Measurements from ENCODE around the gene UNC80. TPM values are rescaled to one million over a fixed set of nuclear protein-coding genes. Genes with fewer than 3 reads are reported as not detected.
A peak's percentile ranks its signal among the peaks of the same experiment; 100 is the strongest.

The UNC80 gene
- total RNA-seq, 4 donors from 2014 or later, result under 0.01 to 0.17 (median 0.09) TPM

DNA sequence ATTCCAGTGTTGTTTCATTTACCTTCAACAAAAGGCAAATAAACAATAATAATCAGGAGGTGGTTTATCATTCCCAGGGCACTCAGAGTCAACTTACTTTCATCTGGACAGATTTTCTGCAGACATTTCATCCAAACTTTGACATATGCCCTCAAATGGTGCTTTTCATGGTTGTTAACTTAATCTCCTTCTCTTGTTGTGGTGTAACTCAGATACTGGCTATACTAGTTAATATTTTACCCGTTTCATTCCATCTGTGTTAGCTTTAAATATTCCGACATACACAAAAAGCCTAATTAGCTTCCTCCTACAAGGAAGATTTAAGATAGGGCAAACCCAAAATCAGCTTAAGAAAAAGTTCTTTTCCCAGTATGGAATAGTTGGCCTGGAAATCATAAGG, 186.4 kb downstream of the UNC80 start:
- intact Hi-C loops (cut with DNase I), result no loop called here
- Histone ChIP-seq H3K4me3 (no peak overlapping the region), H3K27me3 (no peaks in the 10 kb centered on the region), H3K27ac (replicated peaks in 1 of 4) (no peak overlapping the region), H3K9me3 (no peaks in the 10 kb centered on the region), H3K36me3 (no peaks in the 10 kb centered on the region), H3K4me1 (peaks cover 0 to 16% (median 11%) of the 10 kb centered on the region in 4 donors)
- no peak for TF ChIP-seq EP300 (IDR thresholded peaks at IDR 0.05)
- TF ChIP-seq POLR2A (IDR thresholded peaks at IDR 0.05; ENCODE audit: low read depth), result no peak
- TF ChIP-seq POLR2AphosphoS5 (IDR thresholded peaks at IDR 0.05), result no peak
- TF ChIP-seq, protein P1, sequence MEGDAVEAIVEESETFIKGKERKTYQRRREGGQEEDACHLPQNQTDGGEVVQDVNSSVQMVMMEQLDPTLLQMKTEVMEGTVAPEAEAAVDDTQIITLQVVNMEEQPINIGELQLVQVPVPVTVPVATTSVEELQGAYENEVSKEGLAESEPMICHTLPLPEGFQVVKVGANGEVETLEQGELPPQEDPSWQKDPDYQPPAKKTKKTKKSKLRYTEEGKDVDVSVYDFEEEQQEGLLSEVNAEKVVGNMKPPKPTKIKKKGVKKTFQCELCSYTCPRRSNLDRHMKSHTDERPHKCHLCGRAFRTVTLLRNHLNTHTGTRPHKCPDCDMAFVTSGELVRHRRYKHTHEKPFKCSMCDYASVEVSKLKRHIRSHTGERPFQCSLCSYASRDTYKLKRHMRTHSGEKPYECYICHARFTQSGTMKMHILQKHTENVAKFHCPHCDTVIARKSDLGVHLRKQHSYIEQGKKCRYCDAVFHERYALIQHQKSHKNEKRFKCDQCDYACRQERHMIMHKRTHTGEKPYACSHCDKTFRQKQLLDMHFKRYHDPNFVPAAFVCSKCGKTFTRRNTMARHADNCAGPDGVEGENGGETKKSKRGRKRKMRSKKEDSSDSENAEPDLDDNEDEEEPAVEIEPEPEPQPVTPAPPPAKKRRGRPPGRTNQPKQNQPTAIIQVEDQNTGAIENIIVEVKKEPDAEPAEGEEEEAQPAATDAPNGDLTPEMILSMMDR (IDR thresholded peaks at IDR 0.05), result no peak
- WGBS, result 94% methylated on average over 2 of the region's 2 CpGs
- DNase-seq (ENCODE audit: extremely low spot score), result no peak

DNA sequence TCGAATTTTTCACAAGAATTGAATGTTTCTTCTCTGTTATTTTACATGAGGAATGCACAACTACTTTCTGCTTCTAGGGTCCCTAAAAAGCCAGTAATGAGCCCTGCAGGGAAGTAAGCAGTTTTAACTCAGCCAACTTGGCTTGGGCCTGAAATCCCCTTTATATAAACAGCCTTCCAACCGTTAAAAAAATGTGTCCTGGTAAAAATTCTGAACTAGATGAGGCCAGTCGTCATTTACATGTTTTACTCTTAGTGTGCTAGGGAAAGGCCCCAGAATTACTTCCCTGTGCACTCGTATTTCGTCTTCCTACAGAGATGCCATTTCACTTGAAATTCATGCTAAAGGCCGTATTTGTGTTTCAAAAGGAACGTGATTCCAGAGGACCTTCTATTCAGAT, 188.4 kb downstream of the UNC80 start:
- Histone ChIP-seq H3K27me3 (no peaks in the 10 kb centered on the region), H3K4me1 (peaks cover 0 to 16% (median 11%) of the 10 kb centered on the region in 4 donors), H3K4me3 (no peak overlapping the region), H3K9me3 (no peaks in the 10 kb centered on the region), H3K27ac (replicated peaks in 1 of 4) (no peak overlapping the region), H3K36me3 (no peaks in the 10 kb centered on the region)
- DNase-seq (ENCODE audit: extremely low spot score), result no peak
- WGBS, result 59% methylated on average over 7 of the region's 7 CpGs
- intact Hi-C loops (cut with DNase I), result no loop called here
- TF ChIP-seq POLR2A (IDR thresholded peaks at IDR 0.05; ENCODE audit: low read depth), result no peak
- no peak for TF ChIP-seq EP300 (IDR thresholded peaks at IDR 0.05)
- TF ChIP-seq, protein P1 (IDR thresholded peaks at IDR 0.05), result no peak
- TF ChIP-seq POLR2AphosphoS5 (IDR thresholded peaks at IDR 0.05), result no peak

DNA sequence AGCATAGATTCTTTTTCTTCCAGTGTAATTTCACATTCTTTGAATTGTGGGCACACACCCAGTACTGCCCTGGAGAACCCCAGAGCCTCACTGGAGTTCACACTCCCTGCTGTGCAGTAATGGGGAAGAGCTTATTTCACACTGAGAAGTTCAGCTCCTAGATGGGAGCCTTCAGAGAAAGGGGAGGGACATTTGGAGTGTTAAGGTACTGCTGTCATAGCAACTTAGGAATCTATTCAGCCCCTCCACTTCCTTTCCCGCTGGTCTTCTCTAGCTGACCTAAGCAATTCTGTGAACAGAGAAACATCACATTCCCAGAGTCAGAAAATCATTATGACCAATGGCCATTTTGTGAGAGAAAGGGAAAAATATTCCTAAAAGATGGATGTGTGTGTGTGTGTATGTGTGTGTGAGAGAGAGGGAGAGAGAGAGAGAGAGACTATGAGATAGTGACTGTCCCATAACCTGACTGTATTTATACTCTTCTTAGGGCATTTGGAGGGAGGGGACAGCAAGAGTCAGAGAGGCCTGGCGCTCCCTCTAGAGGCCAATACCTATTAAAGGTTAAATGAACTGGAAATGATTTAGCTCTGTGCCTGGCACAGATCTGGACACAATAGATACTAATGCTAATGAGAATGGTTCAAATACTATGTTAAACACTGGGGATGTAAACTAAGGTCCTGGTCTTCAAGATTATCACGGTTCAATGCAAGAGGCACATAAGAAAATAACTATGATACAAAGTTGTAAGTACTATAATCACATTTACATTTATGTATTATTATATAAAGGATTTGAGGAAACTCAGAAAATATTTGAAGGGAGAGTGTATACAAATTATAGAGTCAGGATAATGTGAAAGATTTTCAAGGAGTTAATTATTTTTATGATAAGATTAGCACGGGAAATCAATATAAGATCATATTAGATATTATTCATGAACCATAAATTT, 189.3 kb downstream of the UNC80 start:
- H3K4me1 ChIP-seq, result peaks cover 0 to 16% (median 11%) of the 10 kb centered on the region in 4 donors
- H3K27ac ChIP-seq (replicated peaks in 1 of 4), result no peak overlapping the region
- H3K27me3 ChIP-seq, result no peaks in the 10 kb centered on the region
- DNase-seq (ENCODE audit: extremely low spot score), result no peak
- intact Hi-C loops (cut with DNase I), result no loop called here
- no peaks in the 10 kb centered on the region for H3K9me3 ChIP-seq
- WGBS, result 37% methylated on average over 4 of the region's 4 CpGs
- no peaks in the 10 kb centered on the region for H3K36me3 ChIP-seq
- TF ChIP-seq POLR2A (IDR thresholded peaks at IDR 0.05; ENCODE audit: low read depth), result no peak
- TF ChIP-seq, protein P1 (IDR thresholded peaks at IDR 0.05), result peak; percentile 34 to 52 (median 47)
- no peak overlapping the region for H3K4me3 ChIP-seq

DNA sequence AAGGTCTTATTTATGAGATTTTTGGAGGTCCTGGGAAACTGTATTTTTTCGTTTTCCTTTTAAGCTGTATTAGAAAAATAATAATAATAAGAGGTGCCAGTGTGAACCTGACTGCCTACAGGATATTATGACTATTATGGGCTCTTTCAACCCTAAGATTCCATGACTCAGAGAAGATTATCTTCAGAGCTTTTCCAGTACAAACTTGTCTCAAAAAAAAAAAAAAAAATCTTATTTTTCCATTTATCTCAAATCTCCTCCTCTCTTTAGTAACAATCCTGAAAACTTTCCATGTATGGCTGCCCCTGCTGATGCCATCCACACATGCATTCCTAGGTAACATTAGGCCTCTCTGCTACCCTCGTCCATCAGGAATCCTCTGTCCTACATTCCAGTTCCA, 194.1 kb downstream of the UNC80 start:
- no peak for DNase-seq (ENCODE audit: extremely low spot score)
- Histone ChIP-seq H3K27me3 (no peaks in the 10 kb centered on the region), H3K4me3 (no peak overlapping the region), H3K36me3 (no peaks in the 10 kb centered on the region), H3K9me3 (no peaks in the 10 kb centered on the region), H3K27ac (replicated peaks in 1 of 4) (no peak overlapping the region), H3K4me1 (peaks cover 0 to 4% (median 2%) of the 10 kb centered on the region in 4 donors)
- intact Hi-C loops (cut with DNase I), result no loop called here
- no peak for TF ChIP-seq POLR2AphosphoS5 (IDR thresholded peaks at IDR 0.05)
- TF ChIP-seq POLR2A (IDR thresholded peaks at IDR 0.05; ENCODE audit: low read depth), result no peak
- TF ChIP-seq, protein P1 (IDR thresholded peaks at IDR 0.05), result no peak
- TF ChIP-seq EP300 (IDR thresholded peaks at IDR 0.05), result no peak
- 89% methylated on average over 2 of the region's 2 CpGs for WGBS
